ENCODE results near the gene SLC12A7.

SLC12A7 gene

DNA sequence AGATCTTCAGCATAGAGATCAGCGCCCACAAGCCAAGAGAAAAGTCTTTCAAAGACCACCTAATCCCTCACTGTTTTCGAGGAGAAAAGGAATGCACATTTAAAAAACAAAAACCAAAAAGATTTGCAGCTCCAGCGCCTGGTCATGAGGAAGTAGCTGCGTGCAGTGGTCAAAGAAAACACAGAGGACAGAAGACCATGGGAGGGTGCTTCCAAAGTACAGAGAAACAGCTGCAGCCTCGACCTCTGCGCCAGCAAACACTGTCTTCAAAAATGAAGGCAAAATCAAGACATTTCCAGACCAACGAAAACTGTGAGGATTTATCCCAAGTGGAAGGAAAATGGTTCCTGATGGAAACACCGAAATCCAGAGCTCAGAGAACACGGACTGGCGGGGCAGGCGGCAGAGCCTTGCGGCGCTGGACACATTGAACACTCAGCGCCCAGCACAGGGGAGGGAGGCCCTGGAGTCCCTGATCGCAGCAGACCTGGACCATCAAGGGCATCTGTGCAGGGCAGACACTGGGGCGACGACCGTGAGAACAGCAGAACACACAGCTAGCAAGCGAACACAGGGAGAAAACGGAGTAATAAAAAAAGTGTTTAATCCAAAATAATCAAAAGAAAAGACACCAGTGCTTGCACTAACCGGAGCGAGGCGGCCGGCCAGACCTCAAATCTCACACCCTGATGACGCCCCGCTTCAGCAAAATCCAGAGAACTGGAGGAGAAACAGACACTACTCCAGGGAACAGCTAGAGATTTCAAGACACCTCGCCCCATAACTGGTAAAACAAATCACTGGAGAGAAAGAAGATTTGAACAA, 12.6 kb upstream of the SLC12A7 start:
- no peak for DNase-seq
- Histone ChIP-seq H3K27ac (no peak overlapping the region), H3K36me3 (replicated peaks) (no peaks in the 10 kb centered on the region), H3K4me3 (ENCODE audit: low read depth, low read length) (no peak overlapping the region), H3K27me3 (replicated peaks) (peaks cover 7% of the 10 kb centered on the region)
- in situ Hi-C loops (cut with HindIII; ENCODE audit: low pct_ligation_motif_present, low sequenced_read_pairs), result no loop called here
- TF ChIP-seq, protein P1, sequence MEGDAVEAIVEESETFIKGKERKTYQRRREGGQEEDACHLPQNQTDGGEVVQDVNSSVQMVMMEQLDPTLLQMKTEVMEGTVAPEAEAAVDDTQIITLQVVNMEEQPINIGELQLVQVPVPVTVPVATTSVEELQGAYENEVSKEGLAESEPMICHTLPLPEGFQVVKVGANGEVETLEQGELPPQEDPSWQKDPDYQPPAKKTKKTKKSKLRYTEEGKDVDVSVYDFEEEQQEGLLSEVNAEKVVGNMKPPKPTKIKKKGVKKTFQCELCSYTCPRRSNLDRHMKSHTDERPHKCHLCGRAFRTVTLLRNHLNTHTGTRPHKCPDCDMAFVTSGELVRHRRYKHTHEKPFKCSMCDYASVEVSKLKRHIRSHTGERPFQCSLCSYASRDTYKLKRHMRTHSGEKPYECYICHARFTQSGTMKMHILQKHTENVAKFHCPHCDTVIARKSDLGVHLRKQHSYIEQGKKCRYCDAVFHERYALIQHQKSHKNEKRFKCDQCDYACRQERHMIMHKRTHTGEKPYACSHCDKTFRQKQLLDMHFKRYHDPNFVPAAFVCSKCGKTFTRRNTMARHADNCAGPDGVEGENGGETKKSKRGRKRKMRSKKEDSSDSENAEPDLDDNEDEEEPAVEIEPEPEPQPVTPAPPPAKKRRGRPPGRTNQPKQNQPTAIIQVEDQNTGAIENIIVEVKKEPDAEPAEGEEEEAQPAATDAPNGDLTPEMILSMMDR (IDR thresholded peaks at IDR 0.05; ENCODE audit: low read depth, low read length, missing control alignments), result no peak

GRCh38 chr5:1123418-1124147, 11.7 kb upstream of the SLC12A7 start:
- in situ Hi-C loops (cut with HindIII; ENCODE audit: low pct_ligation_motif_present, low sequenced_read_pairs), result no loop called here
- TF ChIP-seq, protein P1 (IDR thresholded peaks at IDR 0.05; ENCODE audit: low read depth, low read length, missing control alignments), result no peak
- no peak overlapping the region for H3K27ac ChIP-seq
- no peak overlapping the region for H3K4me3 ChIP-seq (ENCODE audit: low read depth, low read length)
- H3K27me3 ChIP-seq (replicated peaks), result peaks cover 9% of the 10 kb centered on the region
- no peak for DNase-seq
- H3K36me3 ChIP-seq (replicated peaks), result no peaks in the 10 kb centered on the region

- no peak overlapping the region for H3K27ac ChIP-seq
- TF ChIP-seq, protein P1 (IDR thresholded peaks at IDR 0.05; ENCODE audit: low read depth, low read length, missing control alignments), result no peak
- DNase-seq, result no peak
- peaks cover 9% of the 10 kb centered on the region for H3K27me3 ChIP-seq (replicated peaks)
- H3K36me3 ChIP-seq (replicated peaks), result no peaks in the 10 kb centered on the region
- in situ Hi-C loops (cut with HindIII; ENCODE audit: low pct_ligation_motif_present, low sequenced_read_pairs), result no loop called here
- no peak overlapping the region for H3K4me3 ChIP-seq (ENCODE audit: low read depth, low read length)
Measured at GRCh38 chr5:1122511-1123294, 10.8 kb upstream of the SLC12A7 start.

- Histone ChIP-seq H3K27me3 (replicated peaks) (peaks cover 11% of the 10 kb centered on the region), H3K27ac (no peak overlapping the region), H3K4me3 (ENCODE audit: low read depth, low read length) (no peak overlapping the region), H3K36me3 (replicated peaks) (no peaks in the 10 kb centered on the region)
- TF ChIP-seq, protein P1 (IDR thresholded peaks at IDR 0.05; ENCODE audit: low read depth, low read length, missing control alignments), result no peak
- DNase-seq, result no peak
- in situ Hi-C loops (cut with HindIII; ENCODE audit: low pct_ligation_motif_present, low sequenced_read_pairs), result no loop called here
Measured at GRCh38 chr5:1121891-1122290, 10.0 kb upstream of the SLC12A7 start.

GRCh38 chr5:1121044-1121443, 9.2 kb upstream of the SLC12A7 start:
- TF ChIP-seq, protein P1 (IDR thresholded peaks at IDR 0.05; ENCODE audit: low read depth, low read length, missing control alignments), result no peak
- in situ Hi-C loops (cut with HindIII; ENCODE audit: low pct_ligation_motif_present, low sequenced_read_pairs), result no loop called here
- no peak overlapping the region for H3K27ac ChIP-seq
- H3K36me3 ChIP-seq (replicated peaks), result no peaks in the 10 kb centered on the region
- H3K27me3 ChIP-seq (replicated peaks), result peaks cover 11% of the 10 kb centered on the region
- H3K4me3 ChIP-seq (ENCODE audit: low read depth, low read length), result no peak overlapping the region
- no peak for DNase-seq

All from brain microvascular endothelial cell (primary cell).